HG02610 (cell line): Measurements from ENCODE around the gene CTTNBP2NL.

Experiments
- ATAC-seq: cut with Tn5 transposase; IDR thresholded peaks from one replicate; pipeline ENCODE4 v1.9.1; 2021; ENCODE audit warnings: mild to moderate bottlenecking, moderate library complexity; ENCODE audit not compliant: unreplicated experiment

The CTTNBP2NL gene

GRCh38 chr1:112505400-112505785, 109.4 kb downstream of the CTTNBP2NL start:
- ATAC-seq = no peak

DNA sequence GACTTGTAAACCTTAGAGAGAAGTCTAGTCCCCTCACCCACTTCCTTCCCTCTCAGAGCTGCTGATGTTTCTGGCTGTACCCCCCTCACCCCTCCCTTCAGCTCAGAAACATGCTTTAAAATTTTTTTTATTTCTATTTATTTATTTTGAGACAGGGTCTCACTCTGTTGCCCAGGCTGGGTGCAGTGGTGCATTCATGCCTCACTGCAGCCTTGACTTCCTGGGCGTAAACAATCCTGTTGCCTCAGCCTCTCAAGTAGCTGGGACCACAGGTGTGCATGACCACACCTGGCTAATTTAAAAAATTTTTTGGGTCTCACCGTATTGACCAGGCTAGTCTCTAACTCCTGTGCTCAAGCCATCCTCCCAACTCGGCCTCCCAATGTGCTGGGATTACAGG, 109.9 kb downstream of the CTTNBP2NL start:
- ATAC-seq = no peak

DNA sequence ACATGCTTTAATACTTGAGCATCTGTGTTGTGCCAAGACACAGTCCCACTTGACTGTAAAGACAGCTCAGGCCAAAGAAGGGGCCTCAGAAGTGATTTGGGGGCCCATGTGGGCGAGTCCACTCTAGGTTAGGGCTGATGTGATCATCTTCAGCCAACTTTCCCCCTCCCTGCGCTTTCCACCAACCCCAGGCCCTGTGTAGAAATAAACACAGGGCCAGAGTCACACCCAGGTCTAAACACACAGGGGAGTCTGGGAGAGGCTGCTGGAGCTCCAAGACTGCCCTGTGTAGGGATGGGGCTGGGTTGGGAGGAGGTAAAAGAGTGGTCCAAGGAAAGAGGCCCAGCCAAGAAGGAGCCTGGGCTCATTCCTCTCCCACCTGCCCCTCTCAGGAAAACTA, 110.3 kb downstream of the CTTNBP2NL start:
- ATAC-seq = no peak

DNA sequence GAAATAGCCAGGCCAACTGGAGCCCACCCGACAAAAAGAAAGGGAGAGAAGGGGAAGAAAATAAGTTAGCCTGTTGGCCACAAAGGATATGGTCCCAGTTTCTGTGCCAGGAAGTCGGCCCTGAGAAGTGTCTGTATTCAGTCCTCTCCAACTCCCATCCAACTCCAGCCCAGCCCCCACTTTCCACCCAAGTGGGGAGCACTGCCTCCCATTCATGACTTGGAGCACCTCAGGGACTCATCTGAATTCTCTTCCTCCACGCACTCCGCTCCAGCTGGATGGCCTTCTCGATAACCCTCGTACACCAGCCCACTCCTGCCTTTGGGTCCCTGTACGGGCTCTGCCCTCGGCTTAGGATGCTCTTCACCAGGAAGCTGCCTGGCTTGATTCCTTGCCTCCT, 110.7 kb downstream of the CTTNBP2NL start:
- ATAC-seq = no peak

GRCh38 chr1:112507336-112507735, 111.3 kb downstream of the CTTNBP2NL start:
- no peak for ATAC-seq

GRCh38 chr1:112507921-112508277, 111.9 kb downstream of the CTTNBP2NL start:
- ATAC-seq = no peak

GRCh38 chr1:112508278-112509004, 112.4 kb downstream of the CTTNBP2NL start, which contains the start of gene WNT2B:
WNT2B (plus strand) TSS chr1:112508965; CDS start chr1:112509263, 298 bp downstream.
- ATAC-seq = peak; percentile 39

GRCh38 chr1:112509005-112509659, 113.1 kb downstream of the CTTNBP2NL start:
- ATAC-seq = peak; percentile 15

DNA sequence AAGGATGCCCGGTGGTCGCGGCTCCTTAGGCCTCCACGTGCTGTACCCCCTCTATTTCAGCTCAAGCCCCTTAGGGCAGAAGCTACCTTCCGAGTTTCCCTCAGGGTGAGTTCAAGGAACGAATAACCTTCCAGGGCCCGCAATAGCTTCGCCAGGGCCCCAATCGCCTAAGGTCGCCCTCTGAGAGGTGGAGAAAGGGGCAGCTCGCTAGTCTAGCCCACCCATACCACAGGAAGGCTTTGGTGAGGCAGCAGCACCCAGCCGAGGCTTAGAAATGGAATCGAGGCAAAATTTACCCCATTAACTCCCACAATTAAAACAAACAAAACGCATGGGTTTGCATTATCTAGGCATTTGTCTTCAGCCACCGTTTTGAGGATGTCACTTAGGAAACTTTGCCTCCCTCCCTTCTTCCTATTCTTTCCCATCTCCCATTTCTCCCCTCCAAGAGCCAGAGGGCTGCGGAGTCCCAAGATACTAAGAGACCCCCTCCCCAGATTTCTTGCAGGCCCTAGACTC, 113.7 kb downstream of the CTTNBP2NL start:
- no peak for ATAC-seq

DNA sequence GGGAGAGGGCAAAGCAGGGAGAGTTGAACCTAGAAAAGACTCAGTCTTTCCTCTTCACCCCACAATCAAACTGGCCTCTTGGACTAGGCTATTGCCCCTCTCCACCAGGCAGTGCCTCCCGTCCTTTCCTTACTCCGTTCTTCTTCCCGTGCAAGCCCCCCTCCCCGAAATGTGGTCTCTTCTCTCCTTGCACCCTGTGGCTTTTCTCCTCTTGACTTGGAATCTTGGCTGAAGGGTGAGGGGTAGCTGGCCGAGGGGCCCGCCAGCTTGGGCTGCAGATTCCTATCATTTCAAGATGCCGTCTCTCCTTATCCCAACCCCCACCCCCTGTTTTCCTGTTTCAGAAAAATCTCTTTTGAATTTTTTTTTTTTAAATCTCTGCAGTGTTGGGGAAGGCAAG, 114.3 kb downstream of the CTTNBP2NL start:
- ATAC-seq = no peak
